Frontal cortex (tissue), 4 donors: ENCODE measurements around the gene TUBG1. TPM values are rescaled to one million over a fixed set of nuclear protein-coding genes. Genes with fewer than 3 reads are reported as not detected.
"Not testable (repeated sequence)": the region's sequence is repeated elsewhere in the genome, so short reads cannot be mapped to it uniquely, and the experiment has no call there.

Experiments used
- DNase-seq, 2 donors: peaks; one replicate each; pipeline ENCODE4 v3.0.0; 2012; ENCODE audit warnings: low spot score in 2 of 2
- FAIRE-seq: peaks from 2 replicates; lab custom pipeline; 2012; peaks lifted over from hg19 to GRCh38; lab: Jason Lieb, UNC
- total RNA-seq: library from RNA; depleted of rRNA; stranded (reverse); fragments of >200 nt; gene quantifications from one replicate; pipeline ENCODE4 v1.2.3, GENCODE V29; 2014
- donor health status: control.
- donor health status: control.
- donor health status: control.

TUBG1 gene
- total RNA-seq, 1 donor from 2014 or later, result 11.4 TPM

GRCh38 chr17:42577532-42578281, 31.8 kb upstream of the TUBG1 start, which contains the start of gene PSMC3IP:
Gene PSMC3IP, minus strand, starts transcription at chr17:42577729. Its CDS starts 43 bp downstream, at chr17:42577686.
- FAIRE-seq (no peak), DNase-seq (peak; percentile 90 to 99)

- FAIRE-seq, result no peak
- peak; percentile 70 to 82 for DNase-seq
Observed at GRCh38 chr17:42578282-42578869, 31.1 kb upstream of the TUBG1 start.

- DNase-seq (no peak), FAIRE-seq (no peak)
Observed at GRCh38 chr17:42579794-42580551, 29.5 kb upstream of the TUBG1 start.

- DNase-seq, result no peak
- no peak for FAIRE-seq
Observed at GRCh38 chr17:42581744-42582270, 27.7 kb upstream of the TUBG1 start.

- DNase-seq (no peak), FAIRE-seq (no peak)
Observed at GRCh38 chr17:42584880-42585279, 24.6 kb upstream of the TUBG1 start.

- DNase-seq (no peak), FAIRE-seq (no peak)
Observed at GRCh38 chr17:42585353-42585752, 24.1 kb upstream of the TUBG1 start.

GRCh38 chr17:42586514-42587230, 22.8 kb upstream of the TUBG1 start:
- FAIRE-seq (no peak), DNase-seq (no peak)

- DNase-seq, result no peak
Observed at GRCh38 chr17:42590886-42591285, 18.6 kb upstream of the TUBG1 start.

GRCh38 chr17:42591411-42591810, 18.1 kb upstream of the TUBG1 start:
- DNase-seq (no peak), FAIRE-seq (no peak)

More at GRCh38 chr17:42590886-42591285, 18.6 kb upstream of the TUBG1 start:
- no peak for FAIRE-seq

- DNase-seq (no peak), FAIRE-seq (no peak)
Observed at GRCh38 chr17:42596386-42596785, 13.1 kb upstream of the TUBG1 start.

GRCh38 chr17:42598905-42599304, 10.6 kb upstream of the TUBG1 start:
- no peak for FAIRE-seq
- no peak for DNase-seq

GRCh38 chr17:42603318-42603717, 6.2 kb upstream of the TUBG1 start:
- DNase-seq (no peak), FAIRE-seq (no peak)

GRCh38 chr17:42607769-42608168, 1.7 kb upstream of the TUBG1 start:
- DNase-seq (no peak), FAIRE-seq (no peak)

GRCh38 chr17:42608305-42609181, 940 bp upstream of the TUBG1 start:
- FAIRE-seq, result no peak

GRCh38 chr17:42609814-42610801, 625 bp downstream of the TUBG1 start:
- FAIRE-seq, DNase-seq: not testable (repeated sequence)

More at GRCh38 chr17:42608305-42609181, 940 bp upstream of the TUBG1 start:
- no peak for DNase-seq

GRCh38 chr17:42612013-42612412, 2.5 kb downstream of the TUBG1 start:
- no peak for DNase-seq
- FAIRE-seq, result no peak

- no peak for DNase-seq
- no peak for FAIRE-seq
Observed at GRCh38 chr17:42613699-42614295, 4.3 kb downstream of the TUBG1 start.
